Pancreas (tissue), 10 donors: ENCODE results near the gene STIM1. TPM values are rescaled to one million over a fixed set of nuclear protein-coding genes. Genes with fewer than 3 reads are reported as not detected.

Experiments
- ATAC-seq, 4 donors: fragments of 200-7000 bp; cut with Tn5 transposase; one replicate each; pipeline versions ENCODE4 v1.8.0 to v1.9.1; 2020; ENCODE audit warnings: mild to moderate bottlenecking in 4 of 4, moderate library complexity in 4 of 4
- DNase-seq, 6 donors: peaks; one replicate each; pipeline ENCODE4 v3.0.0-alpha.2; 2020
- FAIRE-seq: peaks from 2 replicates; lab custom pipeline; 2012; peaks lifted over from hg19 to GRCh38; lab: Jason Lieb, UNC
- H3K27ac ChIP-seq, 4 donors: fragments of 200-600 bp; sonication (generic); 1 replicate in 3 of 4; 2 replicates in 1 of 4; pipeline versions ENCODE4 v1.5.0 to v1.8.0; 2020
- H3K27me3 ChIP-seq, 4 donors: fragments of 200-600 bp; one replicate each; pipeline ENCODE4 v1.8.0; 2021
- H3K36me3 ChIP-seq, 3 donors: fragments of 200-600 bp; sonication (generic) in 1 of 3; one replicate each; pipeline versions ENCODE4 v1.5.0 to v1.8.0; 2020 to 2021
- H3K4me1 ChIP-seq, 3 donors: fragments of 200-600 bp; one replicate each; pipeline ENCODE4 v1.8.0; 2021
- H3K4me3 ChIP-seq, 4 donors: fragments of 200-600 bp; sonication (generic) in 2 of 4; one replicate each; pipeline versions ENCODE4 v1.5.0 to v1.8.0; 2020 to 2021
- H3K9me3 ChIP-seq, 4 donors: fragments of 200-600 bp; one replicate each; pipeline ENCODE4 v1.8.0; 2021
- WGBS, 2 donors: extraction: QIAGEN DNeasy Blood & Tissue Kit; methylation state at CpG; one replicate each; pipeline ENCODE4 v1.1.7; 2013; 5-methylcytosine and 5-hydroxymethylcytosine counted together
- intact Hi-C, 3 donors: fragments of 100-400 bp; cut with DNase I; formaldehyde crosslinking; loops; one replicate each; pipeline versions ENCODE4 v1.11.1 to v1.14.2; 2022
- polyA plus RNA-seq, 2 donors: library from polyadenylated mRNA; stranded (reverse); fragments of 200-250 nt; gene quantifications; one replicate each; pipeline ENCODE4 v1.2.3, GENCODE V29; 2013
- total RNA-seq, 6 donors: library from RNA; stranded (reverse); fragmentation: NEBNext Ultra II Directional in 4 of 6; extraction: Animal tissue kit (Norgen Biotek cat#: 25700) in 4 of 6; gene quantifications; one replicate each; pipeline versions ENCODE4 v1.2.1 to v1.2.4, GENCODE V29; 2021 to 2023
- TF ChIP-seq, protein P1 (sequence below), 4 donors: fragments of 200-600 bp; sonication (generic) in 3 of 4; IDR thresholded peaks; one replicate each; pipeline versions ENCODE4 v1.5.0 to v1.8.0; 2021; ENCODE audit warnings: antibody characterized with exemption in 4 of 4
- donor health status: healthy with polysubstance abuse.
- donor health status: DM: no; HTN: no; CAD: no; lungs with moderate emphysema.
- donor health status: DM: no; HTN: no; CAD: no.
- donor health status: control.
- donor health status: control.
- donor health status: Bipolar disorder and iron deficiency.
- donor health status: DM: yes; HTN: yes; CAD: no.
- donor health status: DM: no; HTN: no; CAD: no.
- donor health status: DM: no; HTN: no; CAD: no.
- donor health status: DM: yes; HTN: yes; CAD: no.

Gene STIM1
- total and polyA plus RNA-seq, 8 donors, result 10.2 to 28.9 (median 18.8) TPM

DNA sequence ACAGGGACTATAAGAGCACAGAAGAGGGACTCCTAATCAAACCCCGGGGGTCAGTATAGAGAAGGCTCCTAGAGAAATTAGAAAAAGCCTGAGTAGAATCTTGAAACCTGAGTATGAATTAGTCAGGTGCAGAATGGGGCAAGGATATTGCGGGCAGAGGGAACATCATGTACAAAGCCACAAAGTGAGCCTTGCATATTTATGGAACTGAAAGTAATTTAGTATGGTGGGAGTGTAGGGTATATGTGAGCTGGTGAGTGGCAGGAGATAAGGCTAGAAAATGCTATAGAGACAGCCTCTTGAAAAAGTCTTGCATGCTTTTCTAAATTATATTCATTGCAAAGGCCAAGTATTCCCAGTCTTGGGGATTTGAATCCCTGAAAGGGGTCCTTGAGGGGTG lies 93.7 kb downstream of the STIM1 start:
- WGBS, 2 donors, result 93 to 94% methylated on average over 2 of the region's 2 CpGs
- FAIRE-seq (no peak), DNase-seq (no peak), ATAC-seq (no peak)
- Histone ChIP-seq H3K9me3 (no peaks in the 10 kb centered on the region), H3K27ac (no peak overlapping the region), H3K27me3 (no peaks in the 10 kb centered on the region), H3K4me1 (no peaks in the 10 kb centered on the region), H3K4me3 (no peak overlapping the region), H3K36me3 (no peaks in the 10 kb centered on the region)
- intact Hi-C loops, result no loop called here
- TF ChIP-seq, protein P1, sequence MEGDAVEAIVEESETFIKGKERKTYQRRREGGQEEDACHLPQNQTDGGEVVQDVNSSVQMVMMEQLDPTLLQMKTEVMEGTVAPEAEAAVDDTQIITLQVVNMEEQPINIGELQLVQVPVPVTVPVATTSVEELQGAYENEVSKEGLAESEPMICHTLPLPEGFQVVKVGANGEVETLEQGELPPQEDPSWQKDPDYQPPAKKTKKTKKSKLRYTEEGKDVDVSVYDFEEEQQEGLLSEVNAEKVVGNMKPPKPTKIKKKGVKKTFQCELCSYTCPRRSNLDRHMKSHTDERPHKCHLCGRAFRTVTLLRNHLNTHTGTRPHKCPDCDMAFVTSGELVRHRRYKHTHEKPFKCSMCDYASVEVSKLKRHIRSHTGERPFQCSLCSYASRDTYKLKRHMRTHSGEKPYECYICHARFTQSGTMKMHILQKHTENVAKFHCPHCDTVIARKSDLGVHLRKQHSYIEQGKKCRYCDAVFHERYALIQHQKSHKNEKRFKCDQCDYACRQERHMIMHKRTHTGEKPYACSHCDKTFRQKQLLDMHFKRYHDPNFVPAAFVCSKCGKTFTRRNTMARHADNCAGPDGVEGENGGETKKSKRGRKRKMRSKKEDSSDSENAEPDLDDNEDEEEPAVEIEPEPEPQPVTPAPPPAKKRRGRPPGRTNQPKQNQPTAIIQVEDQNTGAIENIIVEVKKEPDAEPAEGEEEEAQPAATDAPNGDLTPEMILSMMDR (IDR thresholded peaks at IDR 0.05), result no peak

DNA sequence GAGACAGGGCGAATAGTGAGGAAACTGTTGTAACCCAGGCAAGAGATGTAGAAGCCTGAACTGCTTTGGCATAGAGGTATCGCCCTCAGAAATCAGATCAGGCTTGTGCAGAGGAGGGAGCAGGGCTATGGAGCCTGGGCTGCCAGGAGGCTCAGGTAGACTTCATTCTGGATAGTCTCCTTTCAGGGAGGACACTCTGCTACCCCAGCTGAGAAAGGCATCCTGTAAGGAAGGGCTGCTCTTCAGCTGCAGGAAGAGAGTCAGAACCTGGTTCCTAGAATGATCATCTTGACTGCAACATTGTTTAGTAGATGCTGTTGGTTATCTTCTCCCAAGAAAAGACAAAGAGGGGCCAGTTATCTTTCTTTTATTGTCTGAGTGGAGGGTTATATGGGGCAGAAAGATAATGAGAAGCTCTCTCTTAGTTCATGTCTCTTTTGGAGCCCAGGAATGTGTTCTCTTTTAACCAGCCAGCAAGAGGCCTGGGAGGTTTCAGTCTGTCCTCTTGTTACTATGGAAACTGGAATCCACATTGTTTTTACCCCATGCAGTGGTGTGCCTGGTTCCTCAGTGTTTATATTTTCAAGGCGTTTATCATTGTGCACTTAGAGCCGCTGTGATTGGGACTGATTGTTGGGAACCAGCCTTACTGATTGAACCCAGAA lies 95.7 kb downstream of the STIM1 start:
- no peaks in the 10 kb centered on the region for H3K4me1 ChIP-seq

DNA sequence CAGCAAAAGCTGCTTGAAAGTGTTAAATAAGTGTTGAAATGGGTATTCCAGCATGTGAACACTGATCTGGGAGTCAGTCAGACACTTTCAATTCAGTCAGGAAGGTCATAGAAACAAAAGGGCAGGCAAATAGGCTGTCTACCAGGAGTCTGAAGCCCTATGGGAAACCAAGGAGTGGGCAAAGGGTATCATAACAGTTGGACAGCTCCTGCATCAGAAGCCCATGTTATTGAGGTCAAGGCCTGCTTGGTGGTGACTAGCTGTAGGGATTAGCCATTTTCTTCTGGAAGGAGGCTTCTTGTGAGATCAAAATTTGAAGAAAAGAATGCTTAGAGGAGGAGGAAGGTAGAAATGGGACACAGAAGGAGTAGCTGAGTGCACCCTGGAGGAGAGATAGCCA lies 97.3 kb downstream of the STIM1 start:
- H3K27me3 ChIP-seq, result no peaks in the 10 kb centered on the region
- DNase-seq (no peak), ATAC-seq (no peak), FAIRE-seq (no peak)
- H3K4me1 ChIP-seq, result no peaks in the 10 kb centered on the region
- H3K36me3 ChIP-seq, result no peaks in the 10 kb centered on the region
- TF ChIP-seq, protein P1 (IDR thresholded peaks at IDR 0.05), result no peak
- H3K9me3 ChIP-seq, result no peaks in the 10 kb centered on the region
- no peak overlapping the region for H3K4me3 ChIP-seq
- H3K27ac ChIP-seq, result no peak overlapping the region
- intact Hi-C loops, result no loop called here

More for the DNA sequence above, 95.7 kb downstream of the STIM1 start:
- Histone ChIP-seq H3K9me3 (no peaks in the 10 kb centered on the region), H3K4me3 (no peak overlapping the region), H3K27me3 (no peaks in the 10 kb centered on the region), H3K36me3 (no peaks in the 10 kb centered on the region), H3K27ac (no peak overlapping the region)
- ATAC-seq, result peak in 3 of 4 donors; percentile 51 to 73 (median 62)
- TF ChIP-seq, protein P1 (IDR thresholded peaks at IDR 0.05), result no peak
- intact Hi-C loops, result no loop called here
- 61% methylated on average over 4 of the region's 4 CpGs for WGBS, 2 donors
- FAIRE-seq, result no peak
- DNase-seq, result no peak

DNA sequence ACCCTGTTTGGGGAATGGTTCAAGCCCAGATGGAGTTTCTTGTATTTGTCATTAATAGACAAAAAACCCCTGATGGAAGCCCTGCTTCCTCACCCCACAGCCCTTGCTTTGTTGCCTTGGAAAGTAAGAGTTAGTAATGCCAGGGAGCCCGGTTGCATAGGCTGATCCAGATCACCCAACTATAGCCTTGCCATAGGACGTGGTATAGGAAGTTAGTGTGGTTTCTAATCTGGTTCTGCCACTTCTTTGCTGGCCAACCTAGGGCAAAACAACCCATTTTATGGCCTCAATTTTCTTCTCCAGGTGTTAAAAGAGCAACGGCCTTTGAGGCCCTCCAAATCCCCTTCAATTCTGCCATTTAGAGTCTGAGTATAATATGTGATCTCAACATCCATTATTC lies 97.9 kb downstream of the STIM1 start:
- H3K9me3 ChIP-seq, result no peaks in the 10 kb centered on the region
- WGBS, 2 donors, result 97% methylated on average over 3 of the region's 3 CpGs
- intact Hi-C loops, result no loop called here
- DNase-seq (no peak), FAIRE-seq (no peak), ATAC-seq (no peak)
- no peak overlapping the region for H3K4me3 ChIP-seq
- H3K4me1 ChIP-seq, result no peaks in the 10 kb centered on the region
- no peaks in the 10 kb centered on the region for H3K36me3 ChIP-seq
- H3K27me3 ChIP-seq, result no peaks in the 10 kb centered on the region
- TF ChIP-seq, protein P1 (IDR thresholded peaks at IDR 0.05), result no peak
- H3K27ac ChIP-seq, result no peak overlapping the region

DNA sequence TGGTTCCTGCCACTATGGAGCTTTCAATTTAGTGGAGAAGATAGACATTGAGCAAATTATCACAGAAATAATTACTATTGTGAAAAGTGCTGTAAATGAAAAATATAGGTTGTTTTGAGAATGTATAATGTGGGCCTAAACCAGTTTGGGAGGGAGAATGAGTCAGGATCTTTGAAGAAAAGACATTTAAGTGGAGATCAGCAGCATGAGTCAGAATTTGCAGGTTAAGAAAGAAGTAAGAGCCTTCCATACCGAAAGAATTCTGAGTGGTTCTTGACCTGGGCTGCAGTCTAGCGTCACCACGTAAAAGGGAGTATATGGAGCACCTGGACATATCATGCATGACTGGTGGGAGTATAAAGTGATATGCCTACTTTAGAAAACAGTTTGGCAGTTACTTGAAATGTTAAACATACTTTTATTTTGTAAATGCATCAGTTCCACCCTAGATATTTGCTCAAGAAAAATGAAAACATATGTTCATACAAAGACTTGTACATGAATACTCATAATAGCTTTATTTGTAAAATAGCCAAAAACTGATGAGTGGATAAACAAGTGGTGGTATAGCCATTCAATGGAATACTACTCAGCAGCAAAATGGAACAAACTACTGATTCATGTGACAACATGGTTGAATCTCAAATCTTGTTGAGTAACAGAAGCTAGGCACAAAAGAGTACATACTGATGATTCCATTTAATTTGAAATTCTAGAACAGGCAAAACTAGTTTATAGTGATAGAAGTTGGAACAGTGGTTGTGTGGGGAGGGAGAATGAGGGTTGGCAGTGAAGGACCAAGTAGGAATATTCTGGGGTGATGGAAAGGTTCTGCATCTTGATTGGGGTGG lies 99.2 kb downstream of the STIM1 start:
- FAIRE-seq (no peak), DNase-seq (no peak), ATAC-seq (no peak)
- Histone ChIP-seq H3K4me3 (no peak overlapping the region), H3K36me3 (no peaks in the 10 kb centered on the region), H3K27ac (no peak overlapping the region), H3K4me1 (no peaks in the 10 kb centered on the region), H3K9me3 (no peaks in the 10 kb centered on the region), H3K27me3 (no peaks in the 10 kb centered on the region)
- TF ChIP-seq, protein P1 (IDR thresholded peaks at IDR 0.05), result no peak
- intact Hi-C loops, result no loop called here
- WGBS, 2 donors, result 99 to 100% methylated on average over 3 of the region's 3 CpGs
